WTC11 (cell line): ENCODE results near the gene STK39. TPM values are rescaled to one million over a fixed set of nuclear protein-coding genes. Genes with fewer than 3 reads are reported as not detected.

Experiments used
- ATAC-seq: fragments of 200-7000 bp; cut with Tn5 transposase; 2 replicates; pipeline ENCODE4 v1.10.0; 2021; ENCODE audit warnings: mild to moderate bottlenecking, moderate library complexity
- CTCF ChIA-PET: fragments of 300-600 bp; sonication (Branson Sonifier 250); formaldehyde crosslinking; loops from one replicate; lab custom pipeline; 2021; ENCODE audit warnings: antibody characterized with exemption; lab: Charles Lee
- POLR2A ChIA-PET: fragments of 350-600 bp; sonication (Branson Sonifier 250); formaldehyde crosslinking; loops from one replicate; lab custom pipeline; 2021; ENCODE audit warnings: antibody characterized with exemption; lab: Charles Lee
- DNase-seq: peaks from one replicate; pipeline ENCODE4 v3.0.0; 2021; ENCODE audit warnings: low spot score
- H3K27ac Mint-ChIP-seq: 2 replicates; pipeline ENCODE4 v1.8.0; 2021; ENCODE audit warnings: mixed read lengths
- H3K27me3 Mint-ChIP-seq: 2 replicates; pipeline ENCODE4 v1.8.0; 2021; ENCODE audit warnings: low read depth, mild to moderate bottlenecking, moderate library complexity, mixed read lengths
- H3K36me3 Mint-ChIP-seq: 2 replicates; pipeline ENCODE4 v1.8.0; 2021; ENCODE audit warnings: mixed read lengths
- H3K4me1 Mint-ChIP-seq: 2 replicates; pipeline ENCODE4 v1.8.0; 2022; ENCODE audit warnings: mixed read lengths
- H3K4me3 Mint-ChIP-seq: 2 replicates; pipeline ENCODE4 v1.8.0; 2021; ENCODE audit warnings: mild to moderate bottlenecking, moderate library complexity, mixed read lengths
- H3K9me3 Mint-ChIP-seq: 2 replicates; pipeline ENCODE4 v1.8.0; 2021; ENCODE audit warnings: mixed read lengths
- ERG ChIP-seq: fragments of 250-450 bp; sonication (Bioruptor Pico); IDR thresholded peaks from 2 replicates; pipeline ENCODE4 v1.8.0; 2021; ENCODE audit warnings: mild to moderate bottlenecking
- ETV6 ChIP-seq: sonication (generic); formaldehyde crosslinking; IDR thresholded peaks from 2 replicates; pipeline ENCODE4 v1.8.1; 2022; ENCODE audit warnings: mild to moderate bottlenecking, missing genetic modification reagents
- FOXJ3 ChIP-seq: sonication (generic); formaldehyde crosslinking; IDR thresholded peaks from 2 replicates; pipeline ENCODE4 v1.9.0; 2021; ENCODE audit warnings: missing genetic modification reagents, mild to moderate bottlenecking, borderline replicate concordance
- FOXP1 ChIP-seq: sonication (generic); formaldehyde crosslinking; IDR thresholded peaks from 2 replicates; pipeline ENCODE4 v1.8.0; 2022; ENCODE audit warnings: missing genetic modification reagents, mild to moderate bottlenecking, moderate library complexity, borderline replicate concordance
- MYBL2 ChIP-seq: sonication (generic); formaldehyde crosslinking; IDR thresholded peaks from 2 replicates; pipeline ENCODE4 v1.8.1; 2023; ENCODE audit warnings: mild to moderate bottlenecking, moderate library complexity, missing genetic modification reagents
- NFYB ChIP-seq: sonication (generic); formaldehyde crosslinking; conservative IDR thresholded peaks from 2 replicates; pipeline ENCODE4 v1.8.0; 2022; ENCODE audit warnings: low read depth, missing genetic modification reagents
- PREB ChIP-seq: sonication (generic); formaldehyde crosslinking; IDR thresholded peaks from 2 replicates; pipeline ENCODE4 v1.8.1; 2022; ENCODE audit warnings: mild to moderate bottlenecking, missing genetic modification reagents, moderate library complexity, borderline replicate concordance
- RORB ChIP-seq: fragments of 250-450 bp; sonication (Bioruptor Pico); IDR thresholded peaks from 2 replicates; pipeline ENCODE4 v1.9.0; 2021; ENCODE audit warnings: mild to moderate bottlenecking
- SMAD4 ChIP-seq: sonication (generic); formaldehyde crosslinking; IDR thresholded peaks from 2 replicates; pipeline ENCODE4 v1.8.0; 2022; ENCODE audit warnings: mild to moderate bottlenecking, missing genetic modification reagents
- TCF7 ChIP-seq: sonication (generic); formaldehyde crosslinking; IDR thresholded peaks from 2 replicates; pipeline ENCODE4 v1.8.0; 2022; ENCODE audit warnings: mild to moderate bottlenecking, low read depth, missing genetic modification reagents, moderate library complexity
- TEAD1 ChIP-seq: sonication (generic); formaldehyde crosslinking; IDR thresholded peaks from 2 replicates; pipeline ENCODE4 v1.8.0; 2022; ENCODE audit warnings: mild to moderate bottlenecking, missing genetic modification reagents
- USF1 ChIP-seq: sonication (generic); formaldehyde crosslinking; IDR thresholded peaks from 2 replicates; pipeline ENCODE4 v1.8.0; 2022; ENCODE audit warnings: mild to moderate bottlenecking, missing genetic modification reagents
- ZNF138 ChIP-seq: sonication (generic); formaldehyde crosslinking; conservative IDR thresholded peaks from 2 replicates; pipeline ENCODE4 v1.8.1; 2022; ENCODE audit warnings: mild to moderate bottlenecking, moderate library complexity, missing genetic modification reagents
- ZNF232 ChIP-seq: sonication (generic); formaldehyde crosslinking; IDR thresholded peaks from 2 replicates; pipeline ENCODE4 v1.8.0; 2022; ENCODE audit warnings: mild to moderate bottlenecking, missing genetic modification reagents
- ZNF281 ChIP-seq: sonication (generic); formaldehyde crosslinking; IDR thresholded peaks from 2 replicates; pipeline ENCODE4 v1.8.0; 2023; ENCODE audit warnings: mild to moderate bottlenecking, missing genetic modification reagents
- total RNA-seq: library from RNA; stranded (reverse); gene quantifications from 3 replicates; pipeline ENCODE4 v1.2.3, GENCODE V29; 2021
- TF ChIP-seq, protein P1 (sequence below): sonication (generic); formaldehyde crosslinking; IDR thresholded peaks from 2 replicates; pipeline ENCODE4 v1.8.0; 2022; ENCODE audit warnings: mild to moderate bottlenecking, missing genetic modification reagents
- TF ChIP-seq, protein P2 (sequence below): fragments of 250-450 bp; sonication (Bioruptor Pico); IDR thresholded peaks from 2 replicates; pipeline ENCODE4 v1.9.0; 2021; ENCODE audit warnings: mild to moderate bottlenecking

STK39 gene
- total RNA-seq, 1 experiment from 2014 or later: 20.5 TPM

DNA sequence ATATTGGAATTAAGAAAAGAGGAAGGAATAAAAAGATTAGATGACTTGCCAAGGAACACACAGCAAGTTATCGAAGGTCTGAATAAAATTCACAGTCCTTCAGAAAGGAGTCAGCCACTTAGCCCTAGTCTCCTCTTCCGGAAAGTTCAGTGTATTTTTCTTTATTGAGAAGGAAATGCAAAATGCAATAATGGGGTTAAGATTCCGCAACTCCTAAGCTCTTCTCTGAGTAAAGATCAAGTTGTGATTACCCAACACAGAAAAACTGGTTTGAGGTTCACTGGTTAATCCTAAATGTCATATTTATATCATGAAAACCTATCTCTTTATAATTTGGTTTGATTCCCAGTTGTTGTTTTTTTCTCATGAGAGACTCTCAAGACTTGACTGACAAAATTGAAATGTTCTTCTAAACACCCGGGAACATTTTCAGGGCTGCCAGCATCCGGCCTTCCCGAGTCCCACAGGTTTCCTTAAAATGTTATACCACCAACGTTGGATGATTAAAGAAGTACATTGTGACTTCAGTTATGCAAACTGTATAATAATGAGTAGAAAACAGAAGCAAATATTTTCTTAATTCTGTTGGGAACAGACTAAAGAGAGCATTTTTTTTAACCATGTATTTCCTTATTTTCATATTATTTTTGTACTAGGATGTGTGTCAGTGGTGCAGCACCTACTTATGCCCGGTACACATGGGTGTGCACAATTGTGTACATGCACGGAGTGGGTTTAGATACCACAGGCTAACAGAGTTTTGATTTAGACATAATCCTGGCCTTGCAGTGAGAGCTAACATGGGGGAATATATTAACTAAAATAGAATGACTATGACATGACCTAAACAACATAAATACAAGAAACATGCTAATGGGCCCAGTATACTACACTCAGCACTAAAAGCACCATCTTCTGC is 100.2 kb downstream of the STK39 start:
- Mint-ChIP-seq H3K27me3 (no peaks in the 10 kb centered on the region), H3K9me3 (no peaks in the 10 kb centered on the region), H3K27ac (peak overlapping the region; percentile 11; the same call in 1 of the 2 replicates), H3K4me1 (peaks cover 6% of the 10 kb centered on the region; the same call in 1 of the 2 replicates), H3K4me3 (no peak overlapping the region), H3K36me3 (no peaks in the 10 kb centered on the region)
- ChIA-PET CTCF (no interaction called here), POLR2A (no interaction called here)
- TF ChIP-seq PREB: no peak
- TF ChIP-seq, protein P1, sequence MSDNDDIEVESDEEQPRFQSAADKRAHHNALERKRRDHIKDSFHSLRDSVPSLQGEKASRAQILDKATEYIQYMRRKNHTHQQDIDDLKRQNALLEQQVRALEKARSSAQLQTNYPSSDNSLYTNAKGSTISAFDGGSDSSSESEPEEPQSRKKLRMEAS: no peak
- TF ChIP-seq ETV6 (CRISPR knock-in tag): no peak
- TF ChIP-seq FOXP1 (CRISPR knock-in tag): no peak
- ATAC-seq: no peak
- DNase-seq: no peak

- H3K27ac Mint-ChIP-seq: no peak overlapping the region
- no peak overlapping the region for H3K4me3 Mint-ChIP-seq
- ChIA-PET POLR2A (no interaction called here), CTCF (interaction anchor here (1.2 kb wide), 1 partner anchor 628 kb away, joined by 3 read pairs; no protein-coding TSS in a partner anchor)
- no peaks in the 10 kb centered on the region for H3K36me3 Mint-ChIP-seq
- DNase-seq: no peak
- H3K9me3 Mint-ChIP-seq: no peaks in the 10 kb centered on the region
- no peaks in the 10 kb centered on the region for H3K27me3 Mint-ChIP-seq
- H3K4me1 Mint-ChIP-seq: peaks cover 6% of the 10 kb centered on the region; the same call in 1 of the 2 replicates
- ATAC-seq: no peak
- TF ChIP-seq NFYB (CRISPR knock-in tag): no peak
- TF ChIP-seq FOXJ3 (CRISPR knock-in tag): no peak
- TF ChIP-seq TEAD1 (CRISPR knock-in tag): no peak
- no peak for TF ChIP-seq ZNF232 (CRISPR knock-in tag)
- no peak for TF ChIP-seq SMAD4 (CRISPR knock-in tag)
- TF ChIP-seq, protein P2, sequence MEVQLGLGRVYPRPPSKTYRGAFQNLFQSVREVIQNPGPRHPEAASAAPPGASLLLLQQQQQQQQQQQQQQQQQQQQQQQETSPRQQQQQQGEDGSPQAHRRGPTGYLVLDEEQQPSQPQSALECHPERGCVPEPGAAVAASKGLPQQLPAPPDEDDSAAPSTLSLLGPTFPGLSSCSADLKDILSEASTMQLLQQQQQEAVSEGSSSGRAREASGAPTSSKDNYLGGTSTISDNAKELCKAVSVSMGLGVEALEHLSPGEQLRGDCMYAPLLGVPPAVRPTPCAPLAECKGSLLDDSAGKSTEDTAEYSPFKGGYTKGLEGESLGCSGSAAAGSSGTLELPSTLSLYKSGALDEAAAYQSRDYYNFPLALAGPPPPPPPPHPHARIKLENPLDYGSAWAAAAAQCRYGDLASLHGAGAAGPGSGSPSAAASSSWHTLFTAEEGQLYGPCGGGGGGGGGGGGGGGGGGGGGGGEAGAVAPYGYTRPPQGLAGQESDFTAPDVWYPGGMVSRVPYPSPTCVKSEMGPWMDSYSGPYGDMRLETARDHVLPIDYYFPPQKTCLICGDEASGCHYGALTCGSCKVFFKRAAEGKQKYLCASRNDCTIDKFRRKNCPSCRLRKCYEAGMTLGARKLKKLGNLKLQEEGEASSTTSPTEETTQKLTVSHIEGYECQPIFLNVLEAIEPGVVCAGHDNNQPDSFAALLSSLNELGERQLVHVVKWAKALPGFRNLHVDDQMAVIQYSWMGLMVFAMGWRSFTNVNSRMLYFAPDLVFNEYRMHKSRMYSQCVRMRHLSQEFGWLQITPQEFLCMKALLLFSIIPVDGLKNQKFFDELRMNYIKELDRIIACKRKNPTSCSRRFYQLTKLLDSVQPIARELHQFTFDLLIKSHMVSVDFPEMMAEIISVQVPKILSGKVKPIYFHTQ: no peak
- TF ChIP-seq ERG (CRISPR knock-in tag): no peak
- no peak for TF ChIP-seq PREB
- no peak for TF ChIP-seq RORB (CRISPR knock-in tag)
- TF ChIP-seq USF1 (CRISPR knock-in tag): no peak
- TF ChIP-seq ZNF281: no peak
- TF ChIP-seq TCF7 (CRISPR knock-in tag): no peak
- TF ChIP-seq MYBL2: no peak
- no peak for TF ChIP-seq ZNF138 (CRISPR knock-in tag)
Observed at GRCh38 chr2:168145426-168146310, 101.7 kb downstream of the STK39 start.
